ENCODE results near the gene PARD3.

GRCh38 chr10:34292194-34292565, 522.9 kb downstream of the PARD3 start:
- no peak for TF ChIP-seq CTCF (IDR thresholded peaks at IDR 0.05; ENCODE audit: insufficient read depth, low read length, poor library complexity, severe bottlenecking)
- TF ChIP-seq EZH2phosphoT487 (conservative IDR thresholded peaks at IDR 0.05; ENCODE audit: low read length): no peak
